Smooth muscle cell (in vitro differentiated cells): ENCODE measurements around the gene RRP36. TPM values are rescaled to one million over a fixed set of nuclear protein-coding genes. Genes with fewer than 3 reads are reported as not detected.
A peak's percentile ranks its signal among the peaks of the same experiment; 100 is the strongest.

ENCODE experiments used
- DNase-seq: peaks from one replicate; lab custom pipeline; 2025; ENCODE audit not compliant: unreplicated experiment; lab: John Stamatoyannopoulos, UW
- H2AFZ ChIP-seq: fragments of 200-600 bp; sonication (generic); 2 replicates; pipeline ENCODE4 v1.6.0; 2016; ENCODE audit warnings: antibody characterized with exemption, low read depth, mild to moderate bottlenecking
- H3F3A ChIP-seq: fragments of 200-600 bp; sonication (generic); 2 replicates; pipeline ENCODE4 v1.6.0; 2017; ENCODE audit warnings: antibody characterized with exemption, low read depth
- H3K27ac ChIP-seq: fragments of 200-600 bp; sonication (generic); 2 replicates; pipeline ENCODE4 v1.5.1; 2016; ENCODE audit warnings: low read depth, mild to moderate bottlenecking
- H3K27me3 ChIP-seq: fragments of 200-600 bp; sonication (generic); 2 replicates; pipeline ENCODE4 v1.6.1; 2016; ENCODE audit warnings: low read depth, mild to moderate bottlenecking
- H3K36me3 ChIP-seq: fragments of 200-600 bp; sonication (generic); 2 replicates; pipeline ENCODE4 v1.5.1; 2016; ENCODE audit warnings: low read depth
- H3K4me1 ChIP-seq: fragments of 200-600 bp; sonication (generic); 2 replicates; pipeline ENCODE4 v1.5.1; 2016; ENCODE audit warnings: low read depth
- H3K4me2 ChIP-seq: fragments of 200-600 bp; sonication (generic); 2 replicates; pipeline ENCODE4 v1.6.0; 2016; ENCODE audit warnings: mild to moderate bottlenecking
- H3K4me3 ChIP-seq: fragments of 200-600 bp; sonication (generic); 2 replicates; pipeline ENCODE4 v1.5.1; 2016; ENCODE audit warnings: mild to moderate bottlenecking
- H3K79me2 ChIP-seq: fragments of 200-600 bp; sonication (generic); 2 replicates; pipeline ENCODE4 v1.6.0; 2016; ENCODE audit warnings: low read depth, mild to moderate bottlenecking
- H3K9ac ChIP-seq: fragments of 200-600 bp; sonication (generic); 2 replicates; pipeline ENCODE4 v1.6.0; 2016; ENCODE audit warnings: low read depth
- H3K9me3 ChIP-seq: fragments of 200-600 bp; sonication (generic); replicated peaks from 2 replicates; pipeline ENCODE4 v1.5.1; 2016; ENCODE audit warnings: low read depth
- H4K20me1 ChIP-seq: fragments of 200-600 bp; sonication (generic); 2 replicates; pipeline ENCODE4 v1.6.0; 2016; ENCODE audit warnings: low read depth
- CTCF ChIP-seq: fragments of 200-600 bp; sonication (generic); IDR thresholded peaks from 2 replicates; pipeline ENCODE4 v1.5.1; 2017; ENCODE audit warnings: borderline replicate concordance, mild to moderate bottlenecking, antibody characterized with exemption; ENCODE audit not compliant: insufficient read depth, poor library complexity, severe bottlenecking
- WGBS: methylation state at CpG from one replicate; pipeline ENCODE4 v1.1.7; 2016; ENCODE audit warnings: low lambda C conversion rate; 5-methylcytosine and 5-hydroxymethylcytosine counted together
- polyA plus RNA-seq: library from polyadenylated mRNA; unstranded; fragments of >200 nt; fragmentation: Nextera tagmentation; extraction: Ambion mirVana; gene quantifications from 2 replicates; pipeline ENCODE4 v1.2.1, GENCODE V29; 2016
- total RNA-seq: library from RNA; depleted of rRNA; stranded (reverse); fragments of >200 nt; gene quantifications from 2 replicates; pipeline ENCODE4 v1.2.3, GENCODE V29; 2014

Gene RRP36
- total and polyA plus RNA-seq, 2 experiments from 2014 or later, result 64.8 to 72.7 TPM

DNA sequence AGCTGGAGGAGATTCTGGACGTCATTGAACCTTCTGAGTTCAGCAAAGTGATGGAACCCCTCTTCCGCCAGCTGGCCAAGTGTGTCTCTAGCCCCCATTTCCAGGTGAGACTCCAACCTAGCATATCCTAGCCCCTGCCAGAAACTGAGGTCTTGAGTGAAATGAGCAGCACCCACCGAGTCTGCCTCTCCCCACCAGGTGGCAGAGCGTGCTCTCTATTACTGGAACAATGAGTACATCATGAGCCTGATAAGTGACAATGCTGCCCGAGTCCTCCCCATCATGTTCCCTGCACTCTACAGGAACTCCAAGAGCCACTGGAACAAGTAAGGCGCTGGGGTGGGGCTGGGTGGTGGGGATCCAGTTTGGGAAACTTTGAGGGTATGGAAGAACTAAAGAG is 12.3 kb upstream of the RRP36 start:
- Histone ChIP-seq H3K4me3 (no peak overlapping the region), H3K4me1 (peaks cover 6% of the 10 kb centered on the region), H3K27ac (no peak overlapping the region), H3K36me3 (no peaks in the 10 kb centered on the region), H3F3A (no peaks in the 10 kb centered on the region), H2AFZ (no peak overlapping the region), H3K4me2 (no peak overlapping the region), H4K20me1 (no peaks in the 10 kb centered on the region), H3K79me2 (peaks cover 19% of the 10 kb centered on the region), H3K27me3 (no peaks in the 10 kb centered on the region), H3K9me3 (no peaks in the 10 kb centered on the region), H3K9ac (no peak overlapping the region)
- WGBS, result 82% methylated on average over 6 of the region's 6 CpGs
- DNase-seq, result no peak
- peak; percentile 24 for TF ChIP-seq CTCF

DNA sequence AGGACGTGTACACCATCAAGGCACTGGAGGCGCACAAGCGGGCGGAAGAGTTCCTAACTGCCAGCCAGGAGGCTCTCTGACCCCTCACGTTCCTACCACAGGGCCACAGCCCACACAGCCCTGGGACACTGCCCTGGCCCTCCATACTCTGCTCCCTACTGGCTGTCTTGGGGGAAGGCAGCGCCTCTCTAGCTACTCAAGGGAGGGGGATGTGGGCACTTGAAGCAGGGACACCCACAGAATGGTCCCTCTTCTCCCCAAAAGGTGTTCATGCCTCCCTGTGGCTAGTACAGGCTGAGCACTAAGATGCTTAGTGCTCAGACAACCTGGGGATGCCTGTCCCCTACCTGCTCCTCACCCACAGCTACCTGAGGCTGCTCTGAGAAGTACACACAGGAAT is 10.2 kb upstream of the RRP36 start:
- Histone ChIP-seq H3K4me3 (no peak overlapping the region), H3K79me2 (peaks cover 36% of the 10 kb centered on the region), H3K27me3 (no peaks in the 10 kb centered on the region), H3K9ac (no peak overlapping the region), H3K27ac (no peak overlapping the region), H3F3A (no peaks in the 10 kb centered on the region), H3K9me3 (no peaks in the 10 kb centered on the region), H2AFZ (no peak overlapping the region), H3K36me3 (no peaks in the 10 kb centered on the region), H3K4me2 (no peak overlapping the region), H3K4me1 (peaks cover 6% of the 10 kb centered on the region), H4K20me1 (peaks cover 10% of the 10 kb centered on the region)
- no peak for DNase-seq
- TF ChIP-seq CTCF, result no peak
- WGBS, result 96% methylated on average over 6 of the region's 6 CpGs

GRCh38 chr6:43012364-43012763 is 9.1 kb upstream of the RRP36 start:
- Histone ChIP-seq H3K4me3 (peak overlapping the region; percentile 72), H3K9ac (no peak overlapping the region), H3K9me3 (no peaks in the 10 kb centered on the region), H3K36me3 (no peaks in the 10 kb centered on the region), H4K20me1 (peaks cover 20% of the 10 kb centered on the region), H3F3A (no peaks in the 10 kb centered on the region), H3K4me1 (peaks cover 6% of the 10 kb centered on the region), H3K79me2 (peaks cover 46% of the 10 kb centered on the region), H3K4me2 (peak overlapping the region; percentile 90), H3K27ac (no peak overlapping the region), H3K27me3 (no peaks in the 10 kb centered on the region), H2AFZ (no peak overlapping the region)
- WGBS, result 97% methylated on average over 6 of the region's 6 CpGs
- DNase-seq, result no peak
- TF ChIP-seq CTCF, result no peak

- Histone ChIP-seq H3K9ac (peak overlapping the region; percentile 67), H3K36me3 (no peaks in the 10 kb centered on the region), H3K27me3 (no peaks in the 10 kb centered on the region), H2AFZ (peak overlapping the region; percentile 59), H3K9me3 (no peaks in the 10 kb centered on the region), H3F3A (no peaks in the 10 kb centered on the region), H3K4me1 (peaks cover 6% of the 10 kb centered on the region), H3K79me2 (peaks cover 48% of the 10 kb centered on the region), H4K20me1 (peaks cover 20% of the 10 kb centered on the region), H3K27ac (peak overlapping the region; percentile 7), H3K4me2 (peak overlapping the region; percentile 90), H3K4me3 (peak overlapping the region; percentile 72)
- DNase-seq, result no peak
- WGBS, result 24% methylated on average over 9 of the region's 25 CpGs
- no peak for TF ChIP-seq CTCF
Measured at GRCh38 chr6:43013097-43013842, 8.2 kb upstream of the RRP36 start.
